GM19397 (cell line): ENCODE data around the gene GABRA4.

Source experiments
- ATAC-seq: cut with Tn5 transposase; IDR thresholded peaks from one replicate; pipeline ENCODE4 v1.9.1; 2021; ENCODE audit warnings: mild to moderate bottlenecking, moderate library complexity; ENCODE audit not compliant: unreplicated experiment

Gene GABRA4

GRCh38 chr4:46979726-46980125 is 13.7 kb downstream of the GABRA4 start:
- ATAC-seq = no peak

- ATAC-seq = no peak
Measured at GRCh38 chr4:46979283-46979682, 14.1 kb downstream of the GABRA4 start.

GRCh38 chr4:46977245-46977644 is 16.1 kb downstream of the GABRA4 start:
- no peak for ATAC-seq

GRCh38 chr4:46975812-46976553 is 17.4 kb downstream of the GABRA4 start:
- ATAC-seq = no peak

GRCh38 chr4:46974891-46975543 is 18.4 kb downstream of the GABRA4 start:
- no peak for ATAC-seq

GRCh38 chr4:46968847-46969246 is 24.5 kb downstream of the GABRA4 start:
- ATAC-seq = no peak

- ATAC-seq = no peak
Measured at GRCh38 chr4:46967631-46968030, 25.8 kb downstream of the GABRA4 start.

GRCh38 chr4:46958742-46959488 is 34.5 kb downstream of the GABRA4 start:
- ATAC-seq = no peak

- no peak for ATAC-seq
Measured at GRCh38 chr4:46956451-46956850, 36.9 kb downstream of the GABRA4 start.

GRCh38 chr4:46955601-46956000 is 37.8 kb downstream of the GABRA4 start:
- ATAC-seq = no peak

GRCh38 chr4:46954643-46955042 is 38.7 kb downstream of the GABRA4 start:
- no peak for ATAC-seq

- ATAC-seq = no peak
Measured at GRCh38 chr4:46953564-46953963, 39.8 kb downstream of the GABRA4 start.

GRCh38 chr4:46952451-46952850 is 40.9 kb downstream of the GABRA4 start:
- ATAC-seq = no peak

- ATAC-seq = no peak
Measured at GRCh38 chr4:46950826-46951225, 42.6 kb downstream of the GABRA4 start.

GRCh38 chr4:46949822-46950221 is 43.6 kb downstream of the GABRA4 start:
- no peak for ATAC-seq

- no peak for ATAC-seq
Measured at GRCh38 chr4:46947541-46947940, 45.8 kb downstream of the GABRA4 start.

GRCh38 chr4:46946919-46947536 is 46.4 kb downstream of the GABRA4 start:
- no peak for ATAC-seq

GRCh38 chr4:46945062-46945461 is 48.3 kb downstream of the GABRA4 start:
- ATAC-seq = no peak

GRCh38 chr4:46944345-46944744 is 49.0 kb downstream of the GABRA4 start:
- no peak for ATAC-seq

GRCh38 chr4:46937493-46937892 is 55.9 kb downstream of the GABRA4 start:
- no peak for ATAC-seq

- ATAC-seq = no peak
Measured at GRCh38 chr4:46934726-46935125, 58.7 kb downstream of the GABRA4 start.
